IMR-90 (cell line): ENCODE measurements around the gene SCPEP1.

Experiments used
- BHLHE40 ChIP-seq: fragments of 150-350 bp; IDR thresholded peaks from 2 replicates; pipeline ENCODE4 v1.6.1; 2016; ENCODE audit warnings: mild to moderate bottlenecking, low read depth, low read length
- CEBPB ChIP-seq: IDR thresholded peaks from 2 replicates; pipeline ENCODE4 v1.6.1; 2012; ENCODE audit warnings: low read depth, low read length, improper control_type of control experiment
- CHD1 ChIP-seq: IDR thresholded peaks from 2 replicates; pipeline ENCODE4 v1.6.1; 2012; ENCODE audit warnings: low read depth, low read length, improper control_type of control experiment
- CTCF ChIP-seq: conservative IDR thresholded peaks from 2 replicates; pipeline ENCODE4 v1.5.1; 2012; ENCODE audit warnings: mild to moderate bottlenecking, low read depth, low read length, improper control_type of control experiment
- ELK1 ChIP-seq: fragments of 150-350 bp; IDR thresholded peaks from 2 replicates; pipeline ENCODE4 v1.6.1; 2016; ENCODE audit warnings: low read depth, mild to moderate bottlenecking, low read length, moderate library complexity, borderline replicate concordance
- MXI1 ChIP-seq: IDR thresholded peaks from 2 replicates; pipeline ENCODE4 v1.6.1; 2012; ENCODE audit warnings: low read depth, mild to moderate bottlenecking, low read length, moderate library complexity, borderline replicate concordance
- POLR2A ChIP-seq: IDR thresholded peaks from 2 replicates; pipeline ENCODE4 v1.6.1; 2012; ENCODE audit warnings: mild to moderate bottlenecking, low read depth, low read length
- RAD21 ChIP-seq: IDR thresholded peaks from 2 replicates; pipeline ENCODE4 v1.6.1; 2012; ENCODE audit warnings: low read length, improper control_type of control experiment
- RCOR1 ChIP-seq: IDR thresholded peaks from 2 replicates; pipeline ENCODE4 v1.6.1; 2012; ENCODE audit warnings: mild to moderate bottlenecking, low read length, improper control_type of control experiment; ENCODE audit not compliant: insufficient replicate concordance
- RFX5 ChIP-seq: IDR thresholded peaks from 2 replicates; pipeline ENCODE4 v1.8.0; 2012; ENCODE audit warnings: low read depth, mild to moderate bottlenecking, low read length, moderate library complexity
- SMC3 ChIP-seq: fragments of 150-350 bp; IDR thresholded peaks from 2 replicates; pipeline ENCODE4 v1.6.1; 2016; ENCODE audit warnings: low read depth, mild to moderate bottlenecking, antibody characterized with exemption, low read length, moderate library complexity
- USF2 ChIP-seq: fragments of 150-350 bp; IDR thresholded peaks from 2 replicates; pipeline ENCODE4 v1.6.1; 2017; ENCODE audit warnings: mild to moderate bottlenecking, antibody characterized with exemption, low read length, low read depth

- TF ChIP-seq POLR2A: no peak
- no peak for TF ChIP-seq CTCF
- no peak for TF ChIP-seq CHD1
- TF ChIP-seq CEBPB: no peak
- no peak for TF ChIP-seq RFX5
- TF ChIP-seq SMC3: no peak
- no peak for TF ChIP-seq USF2
- TF ChIP-seq ELK1: no peak
- TF ChIP-seq BHLHE40: no peak
- TF ChIP-seq RCOR1: no peak
- TF ChIP-seq RAD21: no peak
- no peak for TF ChIP-seq MXI1
These were observed 25.0 kb downstream of the SCPEP1 start for GRCh38 chr17:57002904-57003303.
